Fibroblast of skin of right quadriceps (primary cell): ENCODE results near the gene TMEM150A.
"Not testable (repeated sequence)": the region's sequence is repeated elsewhere in the genome, so short reads cannot be mapped to it uniquely, and the experiment has no call there.

Source experiments
- DNase-seq: peaks from one replicate; pipeline ENCODE4 v3.0.0-alpha.2; 2013

Gene TMEM150A

DNA sequence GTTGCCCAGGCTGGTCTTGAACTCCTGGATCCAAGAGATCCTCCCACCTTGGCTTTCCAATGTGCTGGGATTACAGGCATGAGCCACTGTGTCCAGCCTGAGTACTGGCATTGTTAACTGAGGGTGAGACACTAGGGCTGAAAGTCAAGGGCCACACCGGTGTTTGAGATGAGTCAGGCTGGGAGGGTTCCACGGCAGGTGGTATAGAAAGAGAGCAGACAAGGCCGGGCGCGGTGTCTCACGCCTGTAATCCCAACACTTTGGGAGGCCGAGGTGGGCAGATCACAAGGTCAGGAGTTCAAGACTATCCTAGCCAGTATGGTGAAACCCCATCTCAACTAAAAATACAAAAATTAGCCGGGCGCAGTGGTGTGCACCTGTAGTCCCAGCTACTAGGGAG is 10.2 kb downstream of the TMEM150A start:
- DNase-seq: not testable (repeated sequence)

DNA sequence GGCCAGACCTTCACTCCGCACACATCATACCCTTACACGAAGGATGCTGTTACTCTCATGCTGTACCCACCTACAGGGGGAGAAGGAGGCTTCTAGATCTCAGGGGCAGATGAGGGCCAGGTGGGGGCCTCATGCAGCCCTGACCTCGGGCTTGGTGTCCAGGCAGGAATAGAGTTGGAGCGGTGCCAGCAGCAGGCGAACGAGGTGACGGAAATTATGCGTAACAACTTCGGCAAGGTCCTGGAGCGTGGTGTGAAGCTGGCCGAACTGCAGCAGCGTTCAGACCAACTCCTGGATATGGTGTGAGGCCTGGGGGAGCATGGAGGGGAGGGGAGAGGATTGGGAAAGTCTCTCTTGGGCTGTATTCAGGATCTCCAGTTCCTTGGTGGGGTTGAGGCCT is 10.9 kb downstream of the TMEM150A start:
- no peak for DNase-seq

DNA sequence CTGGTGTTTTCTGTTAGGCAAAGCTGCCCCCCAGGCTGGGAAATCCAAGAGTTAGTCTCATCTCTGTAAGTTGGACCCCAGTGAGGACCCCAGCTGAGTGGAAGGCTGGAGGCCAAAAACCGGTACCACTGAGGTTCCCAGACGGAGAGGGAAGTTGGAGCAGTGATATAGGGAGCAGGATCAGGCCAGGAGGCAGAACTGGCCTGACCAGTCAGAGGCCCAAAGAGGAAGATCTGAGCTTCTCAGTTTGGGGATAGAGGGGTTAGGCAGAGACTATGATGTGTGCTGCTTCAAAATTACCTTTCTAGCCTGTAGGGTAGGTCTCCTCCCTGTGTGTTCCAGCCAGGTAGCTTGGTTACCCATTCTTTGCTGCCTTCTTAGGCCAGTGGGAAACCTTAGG is 11.5 kb downstream of the TMEM150A start:
- no peak for DNase-seq

DNA sequence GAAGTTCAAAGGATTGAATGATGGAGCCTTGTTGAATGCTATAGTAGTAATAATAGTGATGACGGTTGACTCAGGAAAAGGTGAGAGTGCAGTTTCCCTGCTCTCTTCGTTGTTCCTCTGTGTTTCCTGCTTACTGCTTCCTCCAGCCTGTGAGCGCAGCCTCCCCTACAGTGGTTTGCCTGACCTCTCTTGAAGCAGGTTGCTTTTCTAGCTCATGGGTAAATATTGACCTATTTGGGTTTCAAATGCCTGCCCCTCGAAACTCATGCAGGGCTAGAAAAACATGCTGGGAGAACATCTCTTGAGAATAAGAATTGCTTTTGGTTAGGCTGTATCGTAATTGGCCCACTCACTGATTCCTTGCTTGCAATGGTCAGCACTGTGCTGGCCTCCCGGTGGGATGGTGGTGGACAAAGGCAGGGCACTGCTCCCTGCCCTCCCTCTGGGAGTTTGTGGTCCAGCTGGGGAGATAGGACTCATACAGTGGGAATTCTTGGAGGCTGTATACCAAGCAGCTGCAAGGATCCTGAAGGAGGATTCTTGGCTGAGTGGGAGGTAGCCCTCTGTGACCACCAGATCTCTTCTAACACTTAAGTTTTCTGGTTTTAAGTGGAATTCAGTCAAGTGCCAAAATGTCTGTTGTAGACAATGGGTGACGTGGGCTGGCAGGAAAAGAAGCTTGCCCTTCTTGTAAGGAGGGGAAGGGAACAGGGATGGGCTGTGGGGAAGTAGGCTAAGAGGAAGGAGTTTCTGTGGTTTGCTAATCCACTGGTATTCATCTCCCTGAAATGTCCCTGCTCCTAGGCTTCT is 12.3 kb downstream of the TMEM150A start:
- DNase-seq: peak; percentile 77

DNA sequence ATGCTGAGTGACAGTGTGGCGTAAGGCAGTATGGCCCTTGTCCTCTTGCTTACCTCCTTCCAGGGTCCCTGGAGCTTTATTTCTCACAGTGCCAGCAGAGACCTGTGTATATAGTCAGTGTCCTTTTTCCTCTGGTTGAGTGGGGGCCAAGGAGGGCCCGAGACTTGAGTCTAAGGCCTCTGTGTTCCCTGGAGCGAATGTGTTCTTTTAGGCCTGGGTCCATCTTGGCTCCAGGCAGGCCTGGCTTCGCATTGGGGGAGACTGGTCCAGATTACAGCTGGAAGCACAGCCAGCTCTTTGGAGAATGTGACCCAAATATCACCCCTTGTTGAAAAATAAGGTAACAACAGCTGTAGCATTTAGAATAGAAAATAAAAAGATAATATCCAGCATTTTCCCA is 13.3 kb downstream of the TMEM150A start:
- DNase-seq: no peak

DNA sequence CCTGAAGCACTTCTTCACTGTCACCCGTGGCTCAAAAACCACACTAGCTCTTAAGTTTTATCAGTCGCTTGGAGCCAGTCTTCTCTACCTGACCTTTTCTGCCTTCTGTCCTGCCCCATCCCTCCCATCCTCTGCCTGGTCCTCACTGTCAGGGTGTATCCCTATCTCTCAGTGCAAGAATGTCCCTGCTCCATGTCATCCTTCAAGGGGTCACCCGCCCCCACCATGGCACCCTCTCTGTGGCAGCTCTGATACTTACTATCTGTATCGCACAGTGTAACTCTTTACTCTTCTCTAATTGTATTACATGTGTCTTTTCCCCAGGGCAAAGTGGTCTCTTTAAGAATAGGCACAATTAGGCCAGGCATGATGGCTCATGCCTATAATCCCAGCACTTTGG is 13.9 kb downstream of the TMEM150A start:
- no peak for DNase-seq

DNA sequence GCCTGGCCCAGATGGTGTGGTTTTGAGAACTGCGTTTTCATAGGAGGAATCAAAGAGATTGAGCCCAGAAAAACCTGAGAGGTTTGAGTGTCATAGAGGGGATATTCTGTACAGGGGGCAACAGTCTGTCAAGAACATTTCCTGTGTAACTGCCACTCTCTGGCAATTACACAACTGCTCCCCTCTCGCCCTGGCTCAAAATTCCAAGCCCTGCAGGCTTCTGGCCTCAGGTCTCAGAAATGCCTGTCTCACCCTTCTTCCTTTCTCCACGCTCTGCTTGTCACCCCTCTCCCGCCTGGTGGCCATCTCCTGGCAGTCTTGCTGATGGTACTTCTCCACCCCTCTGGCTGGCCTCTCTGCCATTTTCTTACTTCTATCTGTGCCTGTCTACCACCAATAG is 14.3 kb downstream of the TMEM150A start:
- no peak for DNase-seq

DNA sequence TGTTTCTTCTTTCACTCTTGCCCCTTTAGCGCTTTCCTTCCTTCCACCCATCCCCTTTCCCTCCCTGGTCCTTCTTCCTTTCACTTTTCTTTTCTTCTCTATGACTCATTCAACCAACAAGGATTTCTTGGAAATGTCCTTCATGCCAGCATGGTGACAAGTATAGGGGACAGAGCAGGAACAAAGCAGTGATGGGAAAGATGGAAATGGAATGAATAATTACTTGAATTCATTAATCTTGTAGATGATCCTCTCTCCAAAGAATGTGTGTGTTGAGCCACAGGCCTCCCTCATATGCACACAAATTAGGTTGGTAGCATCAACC is 16.8 kb downstream of the TMEM150A start:
- peak; percentile 83 for DNase-seq

DNA sequence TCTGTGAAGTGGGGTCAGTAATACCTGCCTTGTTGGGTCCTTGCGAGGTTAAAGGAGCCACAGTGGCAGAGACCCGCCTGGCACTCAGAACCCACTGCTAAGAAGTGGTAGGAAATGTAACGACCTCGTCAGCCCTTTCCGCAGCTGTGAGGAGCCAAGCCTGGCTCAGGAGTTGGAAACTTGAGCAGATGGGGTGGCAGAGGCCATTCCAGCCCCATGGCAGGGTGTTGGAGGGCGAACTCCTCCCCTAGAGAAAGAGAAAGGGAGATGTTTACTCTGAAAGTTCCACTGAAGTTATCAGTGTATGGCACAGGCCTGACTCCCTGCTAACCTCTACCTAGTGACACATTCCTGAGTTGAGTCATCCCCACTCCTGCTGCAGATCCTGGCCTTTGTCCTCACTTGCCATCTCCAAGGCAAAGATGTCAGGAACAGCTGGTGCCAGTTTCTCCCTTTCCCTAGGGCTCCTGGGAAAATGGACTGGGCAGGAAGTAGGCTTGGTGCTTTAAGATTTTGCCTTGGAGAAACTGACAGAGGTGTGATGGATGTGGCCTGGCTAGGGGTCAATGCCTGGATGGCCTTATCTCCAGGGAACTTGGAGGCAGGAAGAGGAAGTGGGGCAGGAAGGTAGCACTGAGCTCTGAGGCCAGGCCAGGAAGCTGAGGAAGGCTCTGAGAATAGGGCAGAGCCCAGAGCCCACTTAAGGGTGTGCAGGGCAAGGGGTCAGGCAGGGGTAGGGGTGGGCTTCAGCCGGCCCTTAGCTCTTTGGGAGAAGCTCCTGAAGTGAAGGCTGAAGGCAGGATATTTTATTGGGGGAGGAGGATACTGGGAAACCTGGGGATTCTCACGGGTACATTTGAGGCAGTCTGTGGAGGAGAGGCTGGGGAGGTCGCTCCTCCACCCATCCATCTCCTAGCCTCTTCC is 17.4 kb downstream of the TMEM150A start:
- DNase-seq: peak; percentile 67

DNA sequence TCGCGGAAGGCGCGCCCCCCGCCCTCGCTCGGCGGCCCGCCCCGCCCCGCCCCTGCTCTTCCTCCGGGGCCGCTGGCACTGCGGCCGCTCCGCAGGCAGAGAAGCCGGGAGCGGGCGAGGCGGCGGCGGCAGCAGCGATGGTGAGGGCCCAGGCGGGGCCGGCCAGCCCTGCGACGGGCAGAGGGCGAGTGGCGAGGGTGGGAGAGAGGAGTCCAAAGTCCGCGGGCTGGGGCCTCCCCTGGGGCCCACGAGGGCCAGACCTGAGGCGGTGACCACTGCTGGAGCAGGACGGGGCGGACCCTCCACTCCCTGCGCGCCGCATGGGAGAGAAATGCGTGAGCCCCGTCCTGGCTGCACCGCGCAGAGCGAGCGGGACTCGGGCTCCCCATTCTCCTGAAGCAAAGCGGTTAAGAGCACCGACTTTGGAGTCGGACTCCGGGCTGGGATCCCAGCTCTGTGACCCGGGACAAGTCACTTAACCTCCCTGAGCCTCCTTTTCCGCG is 18.1 kb downstream of the TMEM150A start, which contains the start of gene VAMP5:
Gene VAMP5, plus strand, starts transcription at position 78 of the 503 bp plus-strand sequence. Its CDS starts 60 bp downstream, at position 138.
- DNase-seq: peak; percentile 22

DNA sequence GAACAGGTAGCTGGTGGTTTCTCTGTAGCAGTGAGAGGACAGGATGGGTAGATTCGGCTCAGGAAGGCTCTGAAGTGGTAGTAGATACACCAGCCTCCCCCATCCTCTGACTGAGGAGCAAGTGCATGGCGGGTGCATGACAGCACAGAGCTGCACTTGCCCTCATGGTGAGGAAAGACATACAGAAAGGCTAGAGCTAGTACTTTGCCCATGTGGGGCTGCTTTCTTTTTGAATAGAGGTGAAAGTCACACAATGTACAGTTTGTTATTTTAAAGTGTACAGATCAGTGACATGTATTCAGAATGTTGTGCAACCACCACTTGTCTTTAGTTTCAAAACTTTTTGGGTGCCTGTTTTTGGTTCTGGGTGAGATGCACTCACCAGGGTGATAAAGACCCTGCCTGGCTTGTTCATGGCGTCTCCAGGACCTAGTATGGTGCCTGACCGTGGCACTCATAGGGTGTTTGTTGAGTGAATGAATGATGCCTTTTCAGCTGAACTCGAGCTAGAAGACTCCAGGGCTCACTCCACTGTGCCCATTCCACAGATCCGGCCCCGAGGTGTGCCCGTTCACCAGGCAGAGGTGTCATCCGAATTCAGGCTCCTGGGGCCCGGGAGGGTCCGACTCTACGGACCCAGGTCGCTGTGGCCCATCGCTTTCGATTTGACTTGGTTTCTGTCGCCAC is 18.7 kb downstream of the TMEM150A start:
- DNase-seq: no peak

DNA sequence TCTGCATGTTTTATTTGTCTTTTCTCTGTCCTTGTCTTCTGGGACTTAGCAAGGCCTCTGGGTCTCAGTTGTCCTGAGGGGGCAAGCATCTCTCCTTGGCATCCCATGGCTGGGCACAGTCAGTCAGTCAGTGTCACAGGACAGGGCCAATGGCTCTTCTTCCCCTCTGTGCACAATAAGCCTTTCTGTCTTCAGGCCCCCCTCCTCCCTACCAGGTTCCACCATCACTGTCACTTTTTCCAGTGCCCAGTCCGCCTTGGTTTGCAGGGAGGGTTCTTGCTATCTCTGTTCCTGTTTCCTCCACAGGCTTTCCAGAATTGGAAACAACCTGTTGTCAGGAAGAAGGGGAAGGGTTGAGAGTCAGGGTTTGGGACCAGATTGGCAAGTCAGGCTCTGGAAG is 20.0 kb downstream of the TMEM150A start:
- no peak for DNase-seq

DNA sequence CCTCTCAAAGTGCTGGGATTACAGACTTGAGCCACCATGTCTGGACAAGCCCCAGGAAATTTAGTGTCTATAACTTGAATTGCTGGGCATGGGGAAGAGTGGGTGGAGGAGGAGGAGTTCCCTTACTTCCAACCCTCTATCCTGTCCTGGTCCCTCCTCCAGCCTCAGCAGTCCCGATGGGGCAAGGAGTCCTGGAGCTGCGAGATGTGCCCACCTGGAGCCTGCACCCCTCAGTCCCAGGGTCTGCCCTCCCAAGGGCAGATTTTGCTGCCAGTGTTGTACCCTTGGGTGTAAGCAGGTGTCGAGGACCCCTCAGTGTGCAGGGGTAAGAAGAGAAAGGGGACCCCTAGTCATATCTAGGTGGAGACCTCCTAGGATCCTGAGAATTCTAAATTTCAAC is 22.3 kb downstream of the TMEM150A start:
- no peak for DNase-seq

DNA sequence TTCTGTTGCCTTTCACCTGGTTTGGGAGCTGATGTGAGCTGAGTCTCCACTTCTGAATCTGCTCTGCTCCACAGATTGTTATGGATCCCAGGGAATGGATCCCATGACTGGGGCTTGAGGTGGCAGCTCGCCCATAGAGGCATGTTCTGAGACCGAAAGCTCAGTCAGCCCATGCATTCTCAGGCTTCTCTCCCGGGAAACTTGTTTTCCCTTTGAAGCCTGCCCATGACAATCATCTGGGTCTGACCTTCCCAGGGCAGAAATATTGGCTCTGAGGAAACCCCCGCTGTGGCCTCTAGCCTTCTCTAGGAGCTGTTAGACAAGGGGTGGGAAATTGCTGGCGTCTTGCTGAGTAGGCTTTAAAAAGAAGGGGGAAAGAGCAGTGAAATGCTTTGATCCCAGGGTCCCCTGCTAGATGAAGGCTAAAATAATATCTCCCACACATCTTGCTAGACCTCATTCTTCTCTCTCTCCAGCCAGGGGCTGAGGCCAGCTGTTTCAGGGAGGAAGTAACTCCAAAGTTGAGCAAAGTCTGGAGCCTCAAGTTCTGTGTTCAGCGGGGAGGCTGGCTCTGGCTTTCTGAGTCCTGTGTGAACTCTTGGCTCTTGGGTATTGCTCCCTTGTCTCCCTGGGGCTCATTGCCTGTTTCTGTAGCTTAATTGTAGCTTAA is 23.1 kb downstream of the TMEM150A start:
- no peak for DNase-seq

DNA sequence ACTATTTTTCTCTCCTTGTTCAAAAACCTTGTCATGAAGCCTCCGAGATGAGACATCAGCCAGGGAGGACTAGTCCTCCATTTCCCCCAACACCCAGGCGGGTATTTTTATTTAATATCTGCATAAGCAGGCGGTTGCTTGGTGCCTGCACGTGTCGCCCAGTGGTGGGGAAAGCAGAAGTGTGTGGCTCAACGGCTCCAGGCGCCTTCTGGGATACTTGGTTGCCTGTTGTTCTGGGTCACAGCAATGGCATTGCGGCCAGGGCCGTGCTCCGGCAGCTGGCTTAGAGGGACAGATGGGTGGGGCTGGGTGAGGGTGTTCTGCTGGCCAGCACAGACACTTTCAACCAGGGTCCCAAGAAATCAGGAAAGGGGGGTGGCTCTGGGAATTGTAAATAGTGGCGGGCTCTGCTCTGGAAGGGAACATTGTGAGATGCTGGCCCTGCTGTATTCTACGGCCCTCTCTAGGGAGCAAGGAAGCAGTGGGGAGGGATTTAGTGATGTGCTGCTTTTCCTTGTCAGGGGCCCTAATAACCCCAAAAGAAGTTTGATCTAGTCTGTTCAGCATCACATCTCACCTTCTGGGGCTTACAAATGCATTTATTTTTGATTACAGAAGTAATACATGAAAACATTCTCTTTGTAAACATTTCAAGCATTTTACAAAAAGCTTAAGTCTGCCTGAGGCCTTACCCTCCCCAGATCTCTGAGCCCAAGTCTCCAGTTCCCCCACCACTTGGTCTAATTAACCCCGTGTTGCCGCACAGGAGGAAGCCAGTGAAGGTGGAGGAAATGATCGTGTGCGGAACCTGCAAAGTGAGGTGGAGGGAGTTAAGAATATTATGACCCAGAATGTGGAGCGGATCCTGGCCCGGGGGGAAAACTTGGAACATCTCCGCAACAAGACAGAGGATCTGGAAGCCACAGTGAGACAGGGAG is 24.0 kb downstream of the TMEM150A start:
- no peak for DNase-seq

DNA sequence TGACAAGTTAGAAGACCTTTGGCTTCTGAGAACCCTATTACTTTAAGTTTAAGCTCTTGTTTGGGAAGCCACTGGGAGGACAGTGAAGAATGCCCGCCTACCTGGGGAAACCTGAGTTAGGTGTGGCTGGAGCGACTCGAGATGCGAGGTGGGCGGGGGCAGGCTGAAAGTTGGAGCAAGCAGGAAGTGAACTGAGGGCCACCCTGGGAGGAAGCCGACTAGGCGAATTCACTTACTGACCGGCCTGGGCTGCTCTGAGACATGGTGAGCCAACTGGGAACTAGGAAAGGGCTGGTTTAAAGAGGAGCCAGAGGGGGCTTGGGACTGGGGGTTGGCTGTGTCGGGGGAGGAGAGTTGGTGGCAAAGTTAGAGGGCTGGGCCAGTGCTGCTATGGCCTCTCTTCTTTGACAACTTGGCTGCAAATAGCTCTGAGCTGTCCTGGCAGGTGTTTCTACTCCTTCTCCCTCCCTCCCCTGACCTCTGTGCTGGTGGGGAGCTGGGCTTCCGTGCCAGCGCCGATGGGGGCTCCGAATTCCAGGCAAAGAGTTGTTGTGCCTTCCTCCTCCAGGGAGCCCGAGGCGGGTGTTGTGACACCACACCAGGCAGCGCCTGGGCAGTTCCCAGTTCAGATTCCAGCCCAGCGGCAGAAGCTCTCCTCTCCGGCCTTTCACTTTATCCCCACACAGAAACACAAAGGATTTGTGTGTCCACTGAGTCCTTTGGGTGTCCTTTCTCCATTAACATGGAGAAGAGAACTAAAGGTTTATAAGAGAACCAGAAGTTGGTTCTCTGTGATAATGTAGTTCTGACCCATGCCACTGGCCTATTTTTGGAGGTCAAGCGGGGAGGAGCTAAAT is 24.9 kb downstream of the TMEM150A start, which contains the start of gene VAMP8:
Gene VAMP8, plus strand, starts transcription at position 201 of the 857 bp plus-strand sequence. Its CDS starts 61 bp downstream, at position 262.
- no peak for DNase-seq

DNA sequence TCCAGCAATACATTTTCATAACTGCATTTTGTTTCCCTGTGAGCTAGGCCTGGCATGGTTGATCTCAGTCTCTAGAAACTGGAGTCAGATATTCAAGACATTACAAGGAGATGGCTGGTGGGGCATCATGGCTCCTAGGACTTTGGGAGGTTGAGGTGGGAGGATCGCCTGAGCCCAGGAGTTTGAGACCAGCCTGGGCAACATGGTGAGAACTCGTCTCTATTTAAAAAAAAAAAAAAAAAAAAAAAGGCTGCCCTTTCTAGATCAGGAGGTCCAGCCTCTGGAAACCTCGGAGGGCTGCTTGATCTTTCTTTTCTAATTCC is 25.5 kb downstream of the TMEM150A start:
- DNase-seq: no peak

DNA sequence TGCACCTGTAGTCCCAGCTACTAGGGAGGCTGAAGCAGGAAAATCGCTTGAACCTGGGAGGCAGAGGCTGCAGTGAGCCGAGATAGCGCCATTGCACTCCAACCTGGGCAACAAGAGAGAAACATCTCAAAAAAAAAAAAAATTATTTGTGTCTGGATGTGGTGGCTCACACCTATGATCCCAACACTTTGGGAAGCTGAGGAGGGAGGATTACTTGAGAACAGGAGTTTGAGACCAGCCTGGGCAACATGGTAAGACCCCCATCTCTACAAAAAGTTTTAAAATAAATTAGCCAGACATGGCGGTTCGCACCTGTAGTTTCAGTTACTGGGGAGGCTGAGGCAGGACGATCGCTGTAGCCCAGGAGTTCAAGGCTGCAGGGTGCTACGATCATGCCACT is 26.8 kb downstream of the TMEM150A start:
- no peak for DNase-seq

DNA sequence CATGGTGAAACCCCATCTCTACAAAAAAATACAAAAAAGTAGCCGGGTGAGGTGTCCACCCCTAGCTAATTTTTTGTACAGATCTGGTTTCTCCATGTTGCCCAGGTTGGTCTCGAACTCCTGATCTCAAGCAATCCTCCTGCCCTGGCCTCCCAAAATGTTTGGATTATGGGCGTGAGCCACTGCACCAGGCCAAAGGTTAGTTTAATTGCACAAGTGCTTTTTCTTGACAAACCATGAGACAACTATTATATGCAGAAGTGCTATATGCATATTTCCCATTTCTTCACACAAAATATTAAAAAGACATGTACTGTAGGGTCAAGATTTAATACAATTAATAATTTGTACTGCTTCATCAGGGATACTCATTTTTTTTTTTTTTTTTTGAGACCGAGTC is 36.2 kb downstream of the TMEM150A start:
- DNase-seq: no peak

DNA sequence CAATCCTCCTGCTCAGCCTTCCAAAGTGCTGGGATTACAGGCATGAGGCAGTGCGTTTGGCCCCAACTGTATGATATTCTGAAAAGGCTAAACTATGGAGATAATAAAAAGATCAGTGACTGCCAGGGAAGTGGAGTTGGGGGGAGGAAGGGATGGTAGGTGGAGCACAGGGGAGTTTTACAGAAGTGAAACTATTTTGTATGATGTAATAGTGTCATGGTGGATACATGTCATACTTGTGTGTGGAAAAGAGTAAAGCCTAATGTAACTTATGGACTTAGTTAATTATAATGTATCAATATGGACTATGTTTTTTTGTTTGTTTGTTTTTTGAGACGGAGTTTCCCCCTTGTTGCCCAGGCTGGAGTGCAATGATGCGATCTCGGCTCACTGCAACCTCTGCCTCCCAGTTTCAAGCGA is 38.3 kb downstream of the TMEM150A start:
- DNase-seq: no peak
